GM12872 (cell line): ENCODE results near the gene PRPH.

ENCODE experiments used
- TF ChIP-seq, protein P1 (sequence below): IDR thresholded peaks from 3 replicates; pipeline ENCODE4 v1.5.1; 2011; ENCODE audit warnings: low read depth, mild to moderate bottlenecking, low read length, moderate library complexity; ENCODE audit not compliant: insufficient read depth

PRPH gene

DNA sequence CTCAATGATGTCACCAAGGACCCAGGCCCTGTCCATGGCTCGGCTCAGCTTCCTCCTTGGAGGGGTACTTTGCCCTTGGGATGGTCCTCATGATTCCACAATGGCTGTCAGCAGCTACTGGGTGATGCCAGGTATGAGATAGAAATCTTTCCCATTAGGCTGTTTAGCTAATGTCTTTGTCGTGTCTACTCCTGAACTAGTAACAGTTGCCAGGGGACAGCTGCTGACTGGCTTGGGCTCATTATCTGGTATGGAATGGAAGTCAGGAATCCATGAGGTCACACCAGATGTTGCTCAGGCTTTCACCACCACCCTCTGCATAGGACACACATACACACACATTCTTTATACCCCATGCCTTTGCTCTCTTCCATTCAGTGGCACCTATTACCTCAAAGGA, 9.2 kb downstream of the PRPH start:
- TF ChIP-seq, protein P1, sequence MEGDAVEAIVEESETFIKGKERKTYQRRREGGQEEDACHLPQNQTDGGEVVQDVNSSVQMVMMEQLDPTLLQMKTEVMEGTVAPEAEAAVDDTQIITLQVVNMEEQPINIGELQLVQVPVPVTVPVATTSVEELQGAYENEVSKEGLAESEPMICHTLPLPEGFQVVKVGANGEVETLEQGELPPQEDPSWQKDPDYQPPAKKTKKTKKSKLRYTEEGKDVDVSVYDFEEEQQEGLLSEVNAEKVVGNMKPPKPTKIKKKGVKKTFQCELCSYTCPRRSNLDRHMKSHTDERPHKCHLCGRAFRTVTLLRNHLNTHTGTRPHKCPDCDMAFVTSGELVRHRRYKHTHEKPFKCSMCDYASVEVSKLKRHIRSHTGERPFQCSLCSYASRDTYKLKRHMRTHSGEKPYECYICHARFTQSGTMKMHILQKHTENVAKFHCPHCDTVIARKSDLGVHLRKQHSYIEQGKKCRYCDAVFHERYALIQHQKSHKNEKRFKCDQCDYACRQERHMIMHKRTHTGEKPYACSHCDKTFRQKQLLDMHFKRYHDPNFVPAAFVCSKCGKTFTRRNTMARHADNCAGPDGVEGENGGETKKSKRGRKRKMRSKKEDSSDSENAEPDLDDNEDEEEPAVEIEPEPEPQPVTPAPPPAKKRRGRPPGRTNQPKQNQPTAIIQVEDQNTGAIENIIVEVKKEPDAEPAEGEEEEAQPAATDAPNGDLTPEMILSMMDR, result no peak

DNA sequence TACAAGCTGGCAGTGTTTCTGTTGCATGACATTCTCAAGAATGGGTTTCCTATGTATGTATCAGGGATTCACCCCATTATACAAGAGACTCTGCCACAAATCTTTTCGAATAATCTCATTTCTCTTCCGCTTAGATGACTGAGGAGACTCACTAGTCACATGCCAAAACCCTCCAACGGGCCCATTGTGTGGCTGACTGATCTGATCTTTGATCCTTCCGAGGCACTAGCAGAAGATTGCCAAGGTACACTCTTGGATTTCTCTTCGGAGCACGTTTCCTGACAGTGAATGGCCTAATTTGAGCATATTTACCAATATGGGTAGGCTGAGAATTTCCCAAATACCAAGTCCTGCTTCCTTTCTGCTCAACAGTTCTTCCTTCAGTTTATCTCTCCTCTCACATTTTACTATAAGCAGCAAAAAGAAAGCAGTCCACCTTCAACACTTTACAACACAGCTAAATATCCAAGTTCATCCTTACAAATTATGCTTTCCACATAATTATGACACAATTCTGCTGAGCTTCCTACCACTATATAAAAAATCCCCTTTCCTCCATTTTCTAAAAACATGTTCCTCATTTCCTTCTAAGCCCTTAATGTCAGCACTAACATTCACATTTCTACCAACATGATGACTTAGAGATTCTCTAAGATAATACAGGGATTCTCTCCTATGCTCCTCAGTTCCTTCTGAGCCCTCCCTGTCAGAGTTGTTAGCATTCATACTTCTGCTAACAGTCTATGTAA, 11.0 kb downstream of the PRPH start:
- TF ChIP-seq, protein P1, result no peak

DNA sequence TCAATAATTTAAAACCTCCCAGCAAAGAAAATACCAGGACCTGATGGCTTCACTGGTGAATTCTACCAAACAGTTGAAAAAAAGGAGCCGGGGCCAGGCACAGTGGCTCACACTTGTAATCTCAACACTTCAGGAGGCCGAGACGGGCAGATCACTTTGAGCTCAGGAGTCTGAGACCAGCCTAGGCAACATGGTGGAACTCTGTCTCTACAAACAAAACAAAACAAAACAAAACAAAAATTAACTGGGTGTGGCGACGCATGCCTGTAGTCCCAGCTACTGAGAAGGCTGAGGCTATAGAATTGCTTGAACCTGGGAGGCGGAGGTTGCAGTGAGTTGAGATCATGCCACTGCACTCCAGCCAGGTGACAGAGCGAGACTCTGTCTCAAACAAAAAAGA, 14.4 kb downstream of the PRPH start:
- TF ChIP-seq, protein P1, result no peak

DNA sequence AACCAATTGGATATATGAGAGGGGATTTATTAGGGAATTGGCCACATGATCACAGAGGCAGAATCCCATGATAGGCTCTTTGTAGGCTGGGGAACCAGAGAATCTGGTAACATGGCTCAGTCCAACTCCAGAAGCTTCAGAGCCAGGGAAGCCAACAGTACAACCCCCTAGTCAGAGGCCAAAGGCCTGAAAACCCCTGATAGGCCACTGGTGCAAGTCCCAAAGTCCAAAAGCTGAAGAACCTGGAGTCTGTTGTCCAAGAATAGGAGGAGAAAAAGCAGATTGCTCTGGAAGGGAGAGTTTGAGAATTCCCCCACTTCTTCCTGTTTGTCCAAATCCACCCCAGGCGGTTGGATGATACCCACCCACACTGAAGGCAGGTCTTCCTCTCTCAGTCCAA, 19.9 kb downstream of the PRPH start:
- TF ChIP-seq, protein P1, result no peak

DNA sequence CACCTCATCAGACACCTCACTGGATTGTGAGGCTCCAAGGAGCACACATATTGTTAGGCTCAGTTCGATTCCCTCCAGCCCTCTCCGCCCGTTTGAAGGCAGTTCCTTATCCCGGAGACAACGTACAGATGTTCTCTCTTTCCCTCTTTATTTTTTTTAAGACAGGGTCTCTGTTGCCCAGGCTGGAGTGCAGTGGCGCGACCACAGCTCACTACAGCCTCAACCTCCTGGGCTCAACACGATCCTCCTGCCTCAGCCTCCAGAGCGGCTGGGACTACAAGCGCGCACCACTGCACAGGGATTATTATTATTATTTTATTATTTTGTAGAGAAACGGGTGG, 27.4 kb downstream of the PRPH start:
- TF ChIP-seq, protein P1, result no peak

DNA sequence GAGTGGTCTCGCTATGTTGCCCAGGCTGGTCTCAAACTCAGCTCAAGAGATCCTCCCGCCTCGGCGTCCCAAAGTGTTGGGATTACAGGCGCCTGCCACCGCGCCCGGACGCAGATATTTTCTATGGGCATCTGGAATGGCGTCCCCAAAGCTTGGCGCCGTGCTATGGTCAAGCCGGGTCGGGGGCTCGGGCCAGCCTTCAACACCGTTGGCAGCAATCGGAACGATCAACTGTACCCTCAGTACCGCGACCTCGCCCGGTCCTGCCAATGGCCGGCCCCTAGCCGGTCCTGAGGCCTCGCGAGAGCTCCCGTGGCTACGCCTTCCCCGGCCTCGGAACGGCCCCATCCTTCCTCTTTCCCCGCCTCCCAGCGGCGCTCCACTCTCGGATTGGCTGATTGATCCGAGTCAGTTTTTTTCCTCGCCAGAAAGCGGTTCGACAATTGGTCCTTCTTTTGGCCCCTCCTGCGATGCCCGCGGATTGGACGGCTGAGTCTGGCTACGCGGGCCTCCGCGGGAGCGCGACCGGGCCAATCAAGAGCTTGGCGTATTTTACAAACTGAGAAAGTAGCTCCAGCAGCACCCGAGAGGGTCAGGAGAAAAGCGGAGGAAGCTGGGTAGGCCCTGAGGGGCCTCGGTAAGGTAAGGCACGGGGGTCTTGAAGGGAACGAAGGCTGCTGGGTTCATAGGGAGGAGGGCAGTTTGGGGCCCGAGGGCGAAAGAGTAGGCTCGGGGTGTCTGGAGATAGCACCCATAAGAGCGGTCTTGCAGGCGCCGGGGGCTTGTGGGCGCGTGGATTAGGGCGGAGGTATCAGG, 28.0 kb downstream of the PRPH start, which contains the start of gene TROAP:
TROAP (plus strand) TSS at position 548 of the 816 bp plus-strand sequence. CDS start 354 bp downstream, outside the sequence.
- TF ChIP-seq, protein P1, result no peak

DNA sequence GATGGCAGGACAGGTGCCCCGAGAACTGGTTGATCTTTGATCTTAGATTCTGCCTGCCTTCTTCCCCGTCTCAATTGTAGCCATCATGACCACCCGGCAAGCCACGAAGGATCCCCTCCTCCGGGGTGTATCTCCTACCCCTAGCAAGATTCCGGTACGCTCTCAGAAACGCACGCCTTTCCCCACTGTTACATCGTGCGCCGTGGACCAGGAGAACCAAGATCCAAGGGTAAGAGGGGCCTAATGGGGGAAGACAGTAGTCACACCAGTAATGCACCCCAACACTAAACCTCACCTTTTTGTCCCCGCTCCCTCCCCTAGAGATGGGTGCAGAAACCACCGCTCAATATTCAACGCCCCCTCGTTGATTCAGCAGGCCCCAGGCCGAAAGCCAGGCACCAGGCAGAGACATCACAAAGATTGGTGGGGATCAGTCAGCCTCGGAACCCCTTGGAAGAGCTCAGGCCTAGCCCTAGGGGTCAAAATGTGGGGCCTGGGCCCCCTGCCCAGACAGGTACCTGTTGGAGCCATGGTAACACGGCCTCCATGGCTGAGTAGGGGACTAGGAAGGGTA, 28.7 kb downstream of the PRPH start:
- TF ChIP-seq, protein P1, result no peak
